Natural killer cell (primary cell): ENCODE data around the gene GPC4. TPM values are rescaled to one million over a fixed set of nuclear protein-coding genes. Genes with fewer than 3 reads are reported as not detected.

Source experiments
- ATAC-seq, 3 donors: fragments of 150-1000 bp in 2 of 3; fragments of 200-7000 bp in 1 of 3; cut with Tn5 transposase; 1 replicate in 1 of 3; 2 replicates in 2 of 3; pipeline ENCODE4 v1.10.0; 2021; ENCODE audit warnings: mild to moderate bottlenecking in 2 of 3, moderate library complexity in 2 of 3
- DNase-seq, 2 donors: peaks; one replicate each; pipeline versions ENCODE4 v3.0.0 to v3.0.0-alpha.2; 2013 to 2021; ENCODE audit warnings: mixed read lengths in 1 of 2
- H3K27ac ChIP-seq: one replicate; pipeline ENCODE4 v1.5.1; 2013; ENCODE audit warnings: mild to moderate bottlenecking, low read length
- H3K27me3 ChIP-seq: one replicate; pipeline ENCODE4 v1.6.1; 2013; ENCODE audit warnings: low read length; ENCODE audit not compliant: control insufficient read depth, insufficient read depth
- H3K36me3 ChIP-seq: one replicate; pipeline ENCODE4 v1.6.1; 2013; ENCODE audit warnings: low read length; ENCODE audit not compliant: control insufficient read depth, insufficient read depth
- H3K4me1 ChIP-seq: one replicate; pipeline ENCODE4 v1.6.1; 2013; ENCODE audit warnings: low read length; ENCODE audit not compliant: control insufficient read depth, insufficient read depth
- H3K4me3 ChIP-seq: one replicate; pipeline ENCODE4 v1.5.1; 2013; ENCODE audit warnings: low read length
- H3K9me3 ChIP-seq: one replicate; pipeline ENCODE4 v1.6.1; 2013; ENCODE audit warnings: low read length; ENCODE audit not compliant: control insufficient read depth, insufficient read depth
- H3K27ac Mint-ChIP-seq, 2 donors: one replicate each; pipeline ENCODE4 v1.8.0; 2022; ENCODE audit warnings: mild to moderate bottlenecking in 2 of 2, mixed read lengths in 2 of 2, moderate library complexity in 1 of 2
- H3K27me3 Mint-ChIP-seq, 2 donors: one replicate each; pipeline ENCODE4 v1.8.0; 2022; ENCODE audit warnings: low read depth in 2 of 2, mixed read lengths in 2 of 2
- H3K36me3 Mint-ChIP-seq: one replicate; pipeline ENCODE4 v1.8.0; 2022; ENCODE audit warnings: mixed read lengths
- H3K4me1 Mint-ChIP-seq, 2 donors: one replicate each; pipeline ENCODE4 v1.8.0; 2022; ENCODE audit warnings: mixed read lengths in 2 of 2
- H3K4me3 Mint-ChIP-seq: one replicate; pipeline ENCODE4 v1.8.0; 2022; ENCODE audit warnings: mild to moderate bottlenecking, moderate library complexity, mixed read lengths
- H3K9me3 Mint-ChIP-seq, 2 donors: one replicate each; pipeline ENCODE4 v1.8.0; 2022; ENCODE audit warnings: mixed read lengths in 2 of 2
- CTCF ChIP-seq: fragments of 200-600 bp; IDR thresholded peaks from one replicate; pipeline ENCODE4 v1.8.0; 2022; ENCODE audit warnings: antibody characterized with exemption
- WGBS: methylation state at CpG from one replicate; pipeline ENCODE4 v1.1.7; 2013; ENCODE audit warnings: missing lambda C conversion rate; ENCODE audit not compliant: insufficient coverage; 5-methylcytosine and 5-hydroxymethylcytosine counted together
- intact Hi-C: fragments of 100-400 bp; cut with micrococcal nuclease; formaldehyde crosslinking; loops from one replicate; pipeline ENCODE4 v1.14.2; 2022
- total RNA-seq, 4 donors: library from RNA; stranded (reverse); fragments of 120-200 nt in 1 of 4; gene quantifications; one replicate each; pipeline versions ENCODE4 v1.2.3 to v1.2.4, GENCODE V29; 2013 to 2022

GPC4 gene
- total RNA-seq, result under 1 TPM in 1 of 3 donors, not detected in 2; 0.08 TPM
- total RNA-seq (2013), result 0.34 TPM

GRCh38 chrX:133415276-133416105, at the start of gene GPC4:
Gene GPC4, minus strand, starts transcription at chrX:133415489. Its CDS starts 524 bp downstream, at chrX:133414965.
- Histone ChIP-seq H3K4me3 (no peak within 1 kb of the TSS), H3K36me3 (no peaks in the 10 kb centered on the region), H3K27me3 (peaks cover 3% of the 10 kb centered on the region), H3K4me1 (peaks cover 3% of the 10 kb centered on the region), H3K9me3 (no peaks in the 10 kb centered on the region), H3K27ac (no peak within 1 kb of the TSS)
- Mint-ChIP-seq H3K4me3 (no peak within 1 kb of the TSS), H3K27me3 (peaks cover 23 to 58% of the 10 kb centered on the region in 2 donors), H3K36me3 (no peaks in the 10 kb centered on the region), H3K27ac (no peak within 1 kb of the TSS), H3K4me1 (no peaks in the 10 kb centered on the region), H3K9me3 (no peaks in the 10 kb centered on the region)
- TF ChIP-seq CTCF, result no peak
- no peak for DNase-seq
- 1% methylated on average over 87 of the region's 90 CpGs for WGBS
- intact Hi-C loops, result no loop called here
- no peak for ATAC-seq

- Mint-ChIP-seq H3K4me1 (no peaks in the 10 kb centered on the region), H3K27ac (no peak overlapping the region), H3K9me3 (no peaks in the 10 kb centered on the region), H3K27me3 (no peaks in the 10 kb centered on the region), H3K36me3 (no peaks in the 10 kb centered on the region), H3K4me3 (no peak overlapping the region)
- TF ChIP-seq CTCF, result no peak
- DNase-seq (no peak), ATAC-seq (no peak)
- Histone ChIP-seq H3K4me1 (no peaks in the 10 kb centered on the region), H3K36me3 (no peaks in the 10 kb centered on the region), H3K9me3 (no peaks in the 10 kb centered on the region), H3K27ac (no peak overlapping the region), H3K27me3 (no peaks in the 10 kb centered on the region), H3K4me3 (no peak overlapping the region)
- no CpG with 5 or more reads among the region's 2 CpGs for WGBS
- intact Hi-C loops, result no loop called here
Measured at GRCh38 chrX:133461231-133461630, 45.9 kb upstream of the GPC4 start.

- Mint-ChIP-seq H3K27me3 (no peaks in the 10 kb centered on the region), H3K27ac (no peak overlapping the region), H3K4me3 (no peak overlapping the region), H3K4me1 (no peaks in the 10 kb centered on the region), H3K9me3 (no peaks in the 10 kb centered on the region), H3K36me3 (no peaks in the 10 kb centered on the region)
- Histone ChIP-seq H3K27ac (no peak overlapping the region), H3K36me3 (no peaks in the 10 kb centered on the region), H3K4me1 (no peaks in the 10 kb centered on the region), H3K4me3 (no peak overlapping the region), H3K9me3 (no peaks in the 10 kb centered on the region), H3K27me3 (no peaks in the 10 kb centered on the region)
- no peak for TF ChIP-seq CTCF
- WGBS, result 80% methylated on average over 5 of the region's 5 CpGs
- intact Hi-C loops, result no loop called here
- DNase-seq (no peak), ATAC-seq (no peak)
Measured at GRCh38 chrX:133454924-133455323, 39.6 kb upstream of the GPC4 start.
